BE2C (cell line): ENCODE results near the gene PRX.
A peak's percentile ranks its signal among the peaks of the same experiment; 100 is the strongest.

ENCODE experiments used
- DNase-seq: peaks from one replicate; pipeline ENCODE4 v3.0.0-alpha.2; 2020
- H3K27me3 ChIP-seq: fragments of 250-450 bp; sonication (Bioruptor Pico); 2 replicates; pipeline ENCODE4 v1.5.1; 2020; ENCODE audit warnings: mild to moderate bottlenecking
- H3K36me3 ChIP-seq: fragments of 250-450 bp; sonication (Bioruptor Pico); 2 replicates; pipeline ENCODE4 v1.5.1; 2020; ENCODE audit warnings: mild to moderate bottlenecking
- H3K4me1 ChIP-seq: fragments of 250-450 bp; sonication (Bioruptor Pico); 2 replicates; pipeline ENCODE4 v1.5.1; 2020
- H3K4me3 ChIP-seq: 2 replicates; pipeline ENCODE4 v1.5.1; 2011; ENCODE audit warnings: low read depth, low read length
- H3K9me3 ChIP-seq: fragments of 250-450 bp; sonication (Bioruptor Pico); 2 replicates; pipeline ENCODE4 v1.5.1; 2020
- TF ChIP-seq, protein P1 (sequence below): IDR thresholded peaks from 2 replicates; pipeline ENCODE4 v1.5.1; 2012; ENCODE audit warnings: mild to moderate bottlenecking, low read depth, low read length

Gene PRX

DNA sequence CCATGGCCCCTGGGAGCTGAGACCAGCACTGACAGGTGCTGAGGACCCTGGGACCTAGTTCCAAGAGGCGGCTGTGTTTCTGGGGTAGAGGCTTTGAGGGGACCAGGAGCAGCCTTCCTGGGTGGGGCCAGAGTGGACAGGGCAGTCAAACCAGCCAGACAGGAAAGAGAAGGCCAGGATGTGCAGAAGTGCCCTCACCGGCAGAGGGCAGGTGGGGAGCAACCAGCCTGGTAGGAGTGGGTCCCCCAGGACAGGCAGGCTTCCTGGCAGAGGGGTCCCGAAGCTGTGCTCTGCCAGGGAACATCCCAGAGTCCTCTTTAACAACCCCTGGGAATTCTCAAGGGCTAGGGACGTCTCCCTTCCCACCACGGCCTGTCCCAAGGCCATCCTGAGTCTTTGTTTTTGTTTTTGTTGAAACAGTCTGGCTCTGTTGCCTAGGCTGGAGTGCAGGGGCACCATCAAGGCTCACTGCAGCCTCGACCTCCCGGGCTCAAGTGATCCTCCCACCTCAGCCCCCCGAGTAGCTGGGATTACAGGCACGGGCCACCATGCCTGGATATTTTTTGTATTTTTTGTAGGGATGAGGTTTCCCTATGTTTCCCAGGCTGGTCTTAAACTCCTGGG is 20.2 kb downstream of the PRX start:
- H3K4me1 ChIP-seq = 0 out of 2 replicates have a peak, but pooled peaks cover under 1% of the 10 kb centered on the region
- H3K27me3 ChIP-seq = peaks cover 34% of the 10 kb centered on the region
- no peak overlapping the region for H3K4me3 ChIP-seq
- peak; percentile 36 for DNase-seq
- H3K36me3 ChIP-seq = no peaks in the 10 kb centered on the region
- TF ChIP-seq, protein P1, sequence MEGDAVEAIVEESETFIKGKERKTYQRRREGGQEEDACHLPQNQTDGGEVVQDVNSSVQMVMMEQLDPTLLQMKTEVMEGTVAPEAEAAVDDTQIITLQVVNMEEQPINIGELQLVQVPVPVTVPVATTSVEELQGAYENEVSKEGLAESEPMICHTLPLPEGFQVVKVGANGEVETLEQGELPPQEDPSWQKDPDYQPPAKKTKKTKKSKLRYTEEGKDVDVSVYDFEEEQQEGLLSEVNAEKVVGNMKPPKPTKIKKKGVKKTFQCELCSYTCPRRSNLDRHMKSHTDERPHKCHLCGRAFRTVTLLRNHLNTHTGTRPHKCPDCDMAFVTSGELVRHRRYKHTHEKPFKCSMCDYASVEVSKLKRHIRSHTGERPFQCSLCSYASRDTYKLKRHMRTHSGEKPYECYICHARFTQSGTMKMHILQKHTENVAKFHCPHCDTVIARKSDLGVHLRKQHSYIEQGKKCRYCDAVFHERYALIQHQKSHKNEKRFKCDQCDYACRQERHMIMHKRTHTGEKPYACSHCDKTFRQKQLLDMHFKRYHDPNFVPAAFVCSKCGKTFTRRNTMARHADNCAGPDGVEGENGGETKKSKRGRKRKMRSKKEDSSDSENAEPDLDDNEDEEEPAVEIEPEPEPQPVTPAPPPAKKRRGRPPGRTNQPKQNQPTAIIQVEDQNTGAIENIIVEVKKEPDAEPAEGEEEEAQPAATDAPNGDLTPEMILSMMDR = peak; percentile 47
- no peaks in the 10 kb centered on the region for H3K9me3 ChIP-seq

DNA sequence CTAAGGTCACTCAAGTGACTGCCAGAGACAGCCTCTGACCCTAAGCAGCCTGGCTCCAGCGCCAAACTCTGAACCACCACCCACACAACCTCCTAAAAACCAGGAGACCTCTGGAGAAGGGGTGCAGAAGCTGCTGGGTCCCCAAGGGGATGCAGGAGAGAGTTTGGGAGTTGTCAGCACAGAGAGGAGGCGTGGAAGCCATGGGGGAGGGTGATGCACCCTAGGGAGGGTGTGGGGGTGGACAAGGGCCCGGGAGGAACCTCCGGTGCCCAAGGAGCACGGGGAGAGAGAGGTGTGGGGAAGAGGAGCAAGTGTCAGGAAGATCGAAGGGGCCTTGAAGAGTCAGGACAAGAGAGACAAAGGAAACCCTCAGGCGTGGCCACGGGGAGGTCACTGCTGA is 21.1 kb downstream of the PRX start:
- TF ChIP-seq, protein P1 = no peak
- H3K9me3 ChIP-seq = no peaks in the 10 kb centered on the region
- no peak for DNase-seq
- no peak overlapping the region for H3K4me3 ChIP-seq
- no peaks in the 10 kb centered on the region for H3K36me3 ChIP-seq
- peaks cover 25% of the 10 kb centered on the region for H3K27me3 ChIP-seq
- no peaks in the 10 kb centered on the region for H3K4me1 ChIP-seq

DNA sequence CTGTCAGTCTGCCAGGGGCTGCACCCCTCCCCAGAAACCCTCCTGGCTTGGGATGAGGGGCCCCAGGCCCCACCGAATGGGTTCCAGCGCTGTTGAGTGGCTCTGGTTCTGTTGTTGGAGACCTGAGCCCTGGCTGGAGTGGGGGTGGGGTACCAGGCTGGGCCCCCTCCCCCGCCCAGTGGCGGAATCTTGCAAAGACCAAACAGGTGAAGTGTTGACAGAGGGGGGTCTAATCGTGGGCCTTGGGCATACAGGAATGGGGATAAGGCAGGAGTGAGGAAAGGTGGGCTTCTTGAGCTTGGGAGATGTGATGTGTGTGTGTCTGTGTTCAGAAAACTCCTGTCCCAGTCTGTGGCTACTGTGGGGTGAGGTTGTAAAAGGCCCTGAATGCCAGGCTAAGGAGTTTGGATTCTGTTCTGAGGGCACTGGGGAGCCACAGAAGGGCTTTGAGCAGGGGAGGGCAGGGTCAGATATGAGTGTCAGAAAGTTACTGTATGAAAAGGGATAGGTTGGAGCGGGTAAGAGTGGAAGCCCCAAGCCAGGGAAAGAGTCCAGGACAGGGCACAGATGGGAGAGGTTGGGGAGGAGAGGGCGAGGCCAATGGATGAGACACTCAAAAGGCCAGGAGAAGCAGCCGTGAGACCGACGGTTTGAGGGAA is 23.0 kb downstream of the PRX start, which contains the start of gene HIPK4:
Gene HIPK4 (minus strand): TSS at position 98 of the 659 bp plus-strand sequence. CDS start 279 bp downstream, outside the sequence.
- Histone ChIP-seq H3K9me3 (no peaks in the 10 kb centered on the region), H3K36me3 (no peaks in the 10 kb centered on the region), H3K27me3 (peaks cover 6% of the 10 kb centered on the region), H3K4me3 (no peak within 1 kb of the TSS), H3K4me1 (no peaks in the 10 kb centered on the region)
- no peak for DNase-seq
- TF ChIP-seq, protein P1 = no peak

DNA sequence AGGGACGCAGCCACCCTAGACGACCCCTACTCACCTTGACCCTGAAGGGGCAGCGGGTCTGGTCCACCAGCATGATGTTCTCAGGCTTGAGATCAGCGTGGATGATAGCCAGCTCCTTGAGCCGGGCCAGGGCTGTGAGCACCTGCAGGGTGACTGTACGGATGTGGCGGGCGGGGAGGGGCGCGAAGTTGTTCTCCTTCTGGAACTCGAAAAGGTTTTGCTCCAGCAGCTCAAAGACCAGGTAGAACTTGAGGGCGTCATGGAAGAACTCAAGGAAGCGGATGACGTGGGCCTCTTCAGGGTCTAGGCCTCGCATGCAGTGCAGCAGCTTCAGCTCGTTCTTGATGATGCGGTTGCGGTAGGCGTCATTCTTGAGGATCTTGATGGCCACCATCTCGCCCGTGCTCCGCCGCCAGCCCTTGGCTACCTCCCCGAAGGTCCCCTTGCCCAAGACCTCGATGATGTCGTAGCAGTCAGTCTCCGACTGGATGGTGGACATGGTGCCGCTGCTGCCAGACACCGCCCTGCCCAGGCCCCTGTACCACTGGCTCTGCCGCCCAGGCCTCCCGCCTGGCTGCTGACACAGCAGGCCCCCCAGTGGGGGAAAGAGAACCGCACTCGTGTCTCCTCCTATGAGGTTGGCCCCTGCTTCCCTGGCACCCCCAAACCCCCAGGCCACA is 23.6 kb downstream of the PRX start:
- Histone ChIP-seq H3K4me3 (no peak overlapping the region), H3K27me3 (no peaks in the 10 kb centered on the region), H3K4me1 (no peaks in the 10 kb centered on the region), H3K9me3 (no peaks in the 10 kb centered on the region), H3K36me3 (no peaks in the 10 kb centered on the region)
- TF ChIP-seq, protein P1 = no peak
- DNase-seq = no peak

DNA sequence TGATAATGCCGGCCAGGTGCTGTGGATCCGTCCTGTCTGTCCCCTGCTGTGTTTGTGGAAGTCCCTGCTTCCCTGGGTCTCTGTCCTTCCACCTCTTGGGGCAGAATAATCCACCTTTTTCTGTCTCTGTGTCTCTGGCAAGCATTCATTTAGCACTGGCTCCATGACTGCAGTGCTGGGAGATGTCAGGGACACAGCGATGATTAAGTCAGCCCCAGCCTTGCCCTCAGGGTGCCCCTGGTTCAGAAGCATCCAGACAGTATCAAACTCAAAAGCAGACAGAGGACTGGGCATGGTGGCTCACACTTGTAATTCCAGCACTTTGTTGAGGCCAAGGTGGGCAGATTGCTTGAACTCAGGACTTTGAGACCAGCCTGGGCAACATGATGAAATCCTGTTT is 24.7 kb downstream of the PRX start:
- no peaks in the 10 kb centered on the region for H3K4me1 ChIP-seq
- H3K27me3 ChIP-seq = no peaks in the 10 kb centered on the region
- no peak for DNase-seq
- H3K4me3 ChIP-seq = no peak overlapping the region
- no peaks in the 10 kb centered on the region for H3K9me3 ChIP-seq
- TF ChIP-seq, protein P1 = no peak
- H3K36me3 ChIP-seq = no peaks in the 10 kb centered on the region

DNA sequence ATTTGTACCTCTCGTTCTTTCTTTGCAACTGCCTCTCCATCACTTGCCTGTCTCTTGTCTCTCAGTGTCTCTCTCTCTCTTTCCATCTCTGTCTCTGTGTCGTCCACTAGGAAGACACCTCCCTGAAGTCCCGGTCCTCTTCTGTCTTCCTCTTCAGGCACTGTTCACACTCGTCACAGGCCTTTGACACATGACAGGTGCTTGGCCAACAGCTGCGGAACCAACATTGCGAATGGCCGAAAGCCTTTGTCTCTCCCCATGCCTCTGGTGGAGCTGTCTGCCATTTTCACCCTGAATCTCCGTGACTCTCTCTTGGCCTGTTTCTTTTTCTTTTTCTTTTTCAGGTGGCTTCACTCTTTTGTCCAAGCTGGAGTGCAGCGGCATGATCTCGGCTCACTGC is 26.0 kb downstream of the PRX start:
- no peaks in the 10 kb centered on the region for H3K4me1 ChIP-seq
- H3K9me3 ChIP-seq = no peaks in the 10 kb centered on the region
- DNase-seq = no peak
- no peak overlapping the region for H3K4me3 ChIP-seq
- TF ChIP-seq, protein P1 = no peak
- no peaks in the 10 kb centered on the region for H3K36me3 ChIP-seq
- no peaks in the 10 kb centered on the region for H3K27me3 ChIP-seq
